Erythroblast (primary cell): ENCODE data around the gene AP2M1.

Experiments
- GATA1 ChIP-seq: IDR thresholded peaks from 2 replicates; pipeline ENCODE4 v1.6.1; 2011; ENCODE audit warnings: low read depth, mild to moderate bottlenecking, control low read depth, low read length, moderate library complexity
- POLR2A ChIP-seq: IDR thresholded peaks from 2 replicates; pipeline ENCODE4 v1.6.1; 2011; ENCODE audit warnings: mild to moderate bottlenecking, low read length

- TF ChIP-seq POLR2A (no peak), GATA1 (no peak)
Measured at GRCh38 chr3:184229394-184230080, 54.9 kb downstream of the AP2M1 start, which contains the start of gene VWA5B2.
